ENCODE measurements around the gene CEP112. TPM values are rescaled to one million over a fixed set of nuclear protein-coding genes. Genes with fewer than 3 reads are reported as not detected.

The CEP112 gene
- total and polyA plus RNA-seq, 2 donors (not counting 3 experiments of a cell fraction or from before 2014, with no cell fraction given): 1.5 to 25.3 TPM

GRCh38 chr17:65704731-65705130, 487.2 kb downstream of the CEP112 start:
- ChIA-PET CTCF (interaction anchor here (1.3 kb wide), 1 partner anchor 13 kb away, joined by 3 read pairs; no protein-coding TSS in a partner anchor), POLR2A (no interaction called here)
- H2AFZ ChIP-seq (ENCODE audit: low read depth, low read length): no peak overlapping the region
- H3K4me3 ChIP-seq (replicated peaks in 1 of 3; ENCODE audit: insufficient read depth in 1 of 3, low read depth in 1 of 3, low read length in 3 of 3): no peak overlapping the region
- TF ChIP-seq POLR2A (IDR thresholded peaks at IDR 0.05; ENCODE audit: low read depth, low read length) (no peak), CTCF (IDR thresholded peaks at IDR 0.05; ENCODE audit: extremely low read depth in 1 of 2, insufficient read depth in 1 of 2, low read depth in 1 of 2, low read length in 2 of 2) (no peak), POLR2AphosphoS5 (IDR thresholded peaks at IDR 0.05; ENCODE audit: insufficient read depth, low read depth, low read length) (no peak), JUN (IDR thresholded peaks at IDR 0.05; ENCODE audit: borderline replicate concordance, insufficient read depth, insufficient read length, low read depth) (no peak), MAX (IDR thresholded peaks at IDR 0.05; ENCODE audit: insufficient read depth, insufficient read length) (no peak), EZH2 (IDR thresholded peaks at IDR 0.05; ENCODE audit: borderline replicate concordance, low read depth, low read length, severe bottlenecking) (no peak), MYC (IDR thresholded peaks at IDR 0.05; ENCODE audit: low read depth, low read length) (no peak), GATA2 (IDR thresholded peaks at IDR 0.05; ENCODE audit: insufficient read depth, insufficient read length, low read depth, low read length) (no peak), FOS (IDR thresholded peaks at IDR 0.05; ENCODE audit: borderline replicate concordance, insufficient read depth, low read length) (no peak)
- no peaks in the 10 kb centered on the region for H3K79me2 ChIP-seq (ENCODE audit: control insufficient read depth, insufficient read depth, low read length)
- dilution Hi-C loops (cut with MboI; ENCODE audit: extremely low pct_ligation_motif_present, low sequenced_read_pairs): no loop called here
- FAIRE-seq: no peak
- no peak overlapping the region for H3K27ac ChIP-seq (ENCODE audit: insufficient read depth, low read depth, low read length)
- no peaks in the 10 kb centered on the region for H4K20me1 ChIP-seq (replicated peaks; ENCODE audit: control insufficient read depth, extremely low read depth, insufficient read depth, low read length)
- H3K36me3 ChIP-seq (ENCODE audit: control insufficient read depth in 2 of 2, extremely low read depth in 1 of 2, insufficient read depth in 2 of 2, low read length in 2 of 2): no peaks in the 10 kb centered on the region
- no peaks in the 10 kb centered on the region for H3K4me1 ChIP-seq (ENCODE audit: control insufficient read depth, extremely low read depth, insufficient read depth, low read length)
- BruUV-seq (replicated peaks): no TSS peak
- intact Hi-C loops (cut with micrococcal nuclease): no loop called here
- no peaks in the 10 kb centered on the region for H3K9me1 ChIP-seq (replicated peaks; ENCODE audit: control insufficient read depth, extremely low read depth, insufficient read depth, low read length)
- DNase-seq (ENCODE audit: low read depth, low spot score): no peak
- H3K27me3 ChIP-seq (ENCODE audit: control insufficient read depth in 2 of 2, insufficient read depth in 2 of 2, low read length in 2 of 2): no peaks in the 10 kb centered on the region
- H3K9ac ChIP-seq (replicated peaks; ENCODE audit: extremely low read depth, insufficient read depth, low read length): no peak overlapping the region
- H3K9me3 ChIP-seq (replicated peaks; ENCODE audit: control insufficient read depth, insufficient read depth, low read length): no peaks in the 10 kb centered on the region
- H3K4me2 ChIP-seq (ENCODE audit: insufficient read depth, low read length): no peak overlapping the region

Data from endothelial cell of umbilical vein (primary cell).